Vagina (tissue), 2 donors: ENCODE data around the gene FMNL2. TPM values are rescaled to one million over a fixed set of nuclear protein-coding genes. Genes with fewer than 3 reads are reported as not detected.
"Not testable (repeated sequence)": the region's sequence is repeated elsewhere in the genome, so short reads cannot be mapped to it uniquely, and the experiment has no call there.

Source experiments
- DNase-seq, 2 donors: peaks; one replicate each; pipeline ENCODE4 v3.0.0-alpha.2; 2017; ENCODE audit errors: extremely low spot score in 2 of 2
- H3K27ac ChIP-seq: fragments of 200-600 bp; sonication (generic); one replicate; pipeline ENCODE4 v1.5.1; 2019
- H3K27me3 ChIP-seq: fragments of 200-600 bp; sonication (generic); one replicate; pipeline ENCODE4 v1.5.1; 2019
- H3K36me3 ChIP-seq, 2 donors: fragments of 200-600 bp; sonication (generic); one replicate each; pipeline ENCODE4 v1.5.1; 2017 to 2019
- H3K4me1 ChIP-seq: fragments of 200-600 bp; sonication (generic); one replicate; pipeline ENCODE4 v1.5.1; 2019
- H3K4me3 ChIP-seq, 2 donors: fragments of 200-600 bp; sonication (generic); 1 replicate in 1 of 2; 2 replicates in 1 of 2; pipeline ENCODE4 v1.5.1; 2016 to 2019
- H3K9me3 ChIP-seq: fragments of 200-600 bp; sonication (generic); one replicate; pipeline ENCODE4 v1.5.1; 2019
- POLR2A ChIP-seq, 2 donors: fragments of 450-650 bp; IDR thresholded peaks; one replicate each; pipeline ENCODE4 v1.6.1; 2017; ENCODE audit warnings: antibody characterized with exemption in 2 of 2, mild to moderate bottlenecking in 2 of 2, moderate library complexity in 2 of 2
- POLR2AphosphoS5 ChIP-seq, 2 donors: sonication (generic); formaldehyde crosslinking; IDR thresholded peaks; one replicate each; pipeline ENCODE4 v1.9.0; 2017; ENCODE audit warnings: antibody characterized with exemption in 2 of 2, mild to moderate bottlenecking in 2 of 2, low read depth in 1 of 2; ENCODE audit not compliant: insufficient read depth in 1 of 2
- intact Hi-C: fragments of 100-400 bp; cut with DNase I; formaldehyde crosslinking; loops from one replicate; pipeline ENCODE4 v1.15.1; 2023
- total RNA-seq: library from RNA; depleted of rRNA; stranded (reverse); fragments of >200 nt; gene quantifications from one replicate; pipeline ENCODE4 v1.2.3, GENCODE V29; 2016
- TF ChIP-seq, protein P1 (sequence below), 3 experiments: fragments of 450-650 bp in 2 of 3; fragments of 200-600 bp in 1 of 3; sonication (generic) in 1 of 3; IDR thresholded peaks; one replicate each; pipeline ENCODE4 v1.5.1; 2017 to 2019; ENCODE audit warnings: antibody characterized with exemption in 3 of 3, mild to moderate bottlenecking in 2 of 3, moderate library complexity in 2 of 3

Gene FMNL2
- total RNA-seq, 1 donor from 2014 or later = 35.4 TPM

DNA sequence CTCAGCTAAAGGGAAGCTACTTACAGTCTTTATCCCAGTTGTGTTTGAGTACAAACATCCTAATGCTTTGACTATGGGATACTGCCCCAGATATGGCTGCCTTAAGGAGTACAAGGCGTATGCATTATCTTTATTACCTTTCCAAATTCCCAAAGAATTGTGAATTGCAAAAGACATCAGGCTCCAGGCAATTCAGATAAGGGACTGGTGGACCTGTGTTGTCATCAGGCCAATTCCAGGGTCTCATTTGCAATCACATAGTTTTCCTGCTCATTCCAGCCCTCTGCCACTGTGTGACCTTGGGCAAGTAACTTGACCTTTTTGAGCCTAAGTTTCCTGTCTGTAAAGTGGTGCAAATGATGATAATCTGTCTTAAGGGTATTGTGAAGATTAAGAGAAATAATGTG, 137.5 kb downstream of the FMNL2 start:
- Histone ChIP-seq H3K27ac (no peak overlapping the region), H3K27me3 (no peaks in the 10 kb centered on the region), H3K4me3 (no peak overlapping the region), H3K9me3 (no peaks in the 10 kb centered on the region), H3K36me3 (no peaks in the 10 kb centered on the region), H3K4me1 (peaks cover 38% of the 10 kb centered on the region)
- TF ChIP-seq, protein P1, sequence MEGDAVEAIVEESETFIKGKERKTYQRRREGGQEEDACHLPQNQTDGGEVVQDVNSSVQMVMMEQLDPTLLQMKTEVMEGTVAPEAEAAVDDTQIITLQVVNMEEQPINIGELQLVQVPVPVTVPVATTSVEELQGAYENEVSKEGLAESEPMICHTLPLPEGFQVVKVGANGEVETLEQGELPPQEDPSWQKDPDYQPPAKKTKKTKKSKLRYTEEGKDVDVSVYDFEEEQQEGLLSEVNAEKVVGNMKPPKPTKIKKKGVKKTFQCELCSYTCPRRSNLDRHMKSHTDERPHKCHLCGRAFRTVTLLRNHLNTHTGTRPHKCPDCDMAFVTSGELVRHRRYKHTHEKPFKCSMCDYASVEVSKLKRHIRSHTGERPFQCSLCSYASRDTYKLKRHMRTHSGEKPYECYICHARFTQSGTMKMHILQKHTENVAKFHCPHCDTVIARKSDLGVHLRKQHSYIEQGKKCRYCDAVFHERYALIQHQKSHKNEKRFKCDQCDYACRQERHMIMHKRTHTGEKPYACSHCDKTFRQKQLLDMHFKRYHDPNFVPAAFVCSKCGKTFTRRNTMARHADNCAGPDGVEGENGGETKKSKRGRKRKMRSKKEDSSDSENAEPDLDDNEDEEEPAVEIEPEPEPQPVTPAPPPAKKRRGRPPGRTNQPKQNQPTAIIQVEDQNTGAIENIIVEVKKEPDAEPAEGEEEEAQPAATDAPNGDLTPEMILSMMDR (IDR thresholded peaks at IDR 0.05) = no peak
- TF ChIP-seq POLR2A (IDR thresholded peaks at IDR 0.05) (no peak), POLR2AphosphoS5 (IDR thresholded peaks at IDR 0.05; ENCODE audit: insufficient read depth in 1 of 2, low read depth in 1 of 2) (no peak)
- DNase-seq = no peak
- intact Hi-C loops = no loop called here

DNA sequence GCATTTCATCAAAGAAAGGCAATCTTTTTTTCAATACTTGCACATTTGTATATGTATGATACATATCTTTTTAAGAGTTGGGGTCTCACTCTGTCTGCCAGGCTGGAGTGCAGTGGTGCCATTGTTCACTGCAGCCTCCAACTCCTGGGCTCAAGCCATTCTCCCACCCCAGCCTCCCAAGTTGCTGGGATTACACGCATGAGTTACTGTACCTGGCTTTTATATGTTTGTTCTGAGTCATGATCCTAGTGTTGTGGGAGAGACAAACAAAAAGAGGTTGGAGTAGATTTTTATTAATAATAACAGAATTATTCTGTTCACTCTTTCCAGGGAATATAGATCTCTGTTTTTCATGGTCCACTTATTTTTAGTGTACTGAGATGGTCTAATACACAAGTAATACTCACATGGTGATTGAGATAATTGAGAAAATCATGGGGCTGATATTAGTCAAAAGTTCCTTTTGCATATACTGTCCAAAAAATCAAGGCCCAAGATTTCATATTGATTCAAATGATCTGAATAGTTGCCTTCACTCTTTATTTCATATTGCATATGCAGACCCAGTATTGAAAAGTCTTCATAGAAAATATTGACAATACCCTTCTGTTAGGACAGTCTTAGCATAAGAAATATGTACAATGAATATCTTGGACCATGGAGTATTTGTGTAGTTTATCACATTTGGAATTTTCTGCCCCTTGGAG, 138.3 kb downstream of the FMNL2 start:
- Histone ChIP-seq H3K27ac (no peak overlapping the region), H3K9me3 (no peaks in the 10 kb centered on the region), H3K4me1 (peaks cover 32% of the 10 kb centered on the region), H3K27me3 (no peaks in the 10 kb centered on the region), H3K4me3 (no peak overlapping the region), H3K36me3 (no peaks in the 10 kb centered on the region)
- intact Hi-C loops = no loop called here
- TF ChIP-seq POLR2AphosphoS5 (IDR thresholded peaks at IDR 0.05; ENCODE audit: insufficient read depth in 1 of 2, low read depth in 1 of 2) = no peak
- no peak for TF ChIP-seq POLR2A (IDR thresholded peaks at IDR 0.05)
- TF ChIP-seq, protein P1 (IDR thresholded peaks at IDR 0.05) = no peak
- no peak for DNase-seq

DNA sequence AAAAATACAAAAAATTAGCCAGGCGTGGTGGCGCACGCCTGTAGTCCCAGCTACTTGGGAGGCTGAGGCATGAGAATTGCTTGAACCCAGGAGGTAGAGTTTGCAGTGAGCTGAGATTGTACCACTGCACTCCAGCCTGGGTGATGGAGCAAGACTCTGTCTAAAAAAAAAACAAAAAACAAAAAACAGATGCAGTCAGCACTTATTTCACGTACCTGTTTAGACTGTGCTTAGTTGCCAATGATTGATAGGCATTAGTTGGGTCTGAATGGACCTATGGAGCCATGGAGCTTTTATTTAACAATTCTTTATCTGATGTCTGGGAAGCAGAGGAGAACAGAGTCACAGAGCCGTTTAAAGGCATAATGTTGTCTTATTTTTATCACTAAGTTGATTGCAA, 139.5 kb downstream of the FMNL2 start:
- DNase-seq, intact Hi-C loops, H3K27ac ChIP-seq, H3K36me3 ChIP-seq, H3K4me3 ChIP-seq, H3K9me3 ChIP-seq, H3K27me3 ChIP-seq: not testable (repeated sequence)
- H3K4me1 ChIP-seq = peaks cover 21% of the 10 kb centered on the region

DNA sequence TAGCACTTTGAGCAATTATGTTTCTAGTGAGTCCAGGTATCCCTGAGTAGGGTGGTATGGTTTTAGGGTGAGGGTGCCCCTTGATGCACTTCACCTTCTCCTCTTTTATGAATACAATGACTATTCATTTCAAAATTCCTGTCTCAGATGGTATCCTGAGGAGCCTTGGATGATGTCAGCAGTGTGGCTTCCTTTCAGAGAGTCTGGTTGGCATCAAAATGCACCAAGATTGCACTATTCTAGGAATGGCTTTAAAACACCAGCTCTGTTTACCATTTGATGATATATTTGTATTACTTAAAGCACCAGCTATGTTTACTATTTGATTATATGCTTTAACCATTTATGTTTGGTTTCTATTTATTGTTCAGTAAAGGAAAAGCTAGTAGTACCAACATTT, 141.0 kb downstream of the FMNL2 start:
- H3K27ac ChIP-seq = no peak overlapping the region
- no peaks in the 10 kb centered on the region for H3K36me3 ChIP-seq
- H3K9me3 ChIP-seq = no peaks in the 10 kb centered on the region
- H3K27me3 ChIP-seq = no peaks in the 10 kb centered on the region
- peaks cover 19% of the 10 kb centered on the region for H3K4me1 ChIP-seq
- no peak for TF ChIP-seq POLR2A (IDR thresholded peaks at IDR 0.05)
- TF ChIP-seq, protein P1 (IDR thresholded peaks at IDR 0.05) = no peak
- TF ChIP-seq POLR2AphosphoS5 (IDR thresholded peaks at IDR 0.05; ENCODE audit: insufficient read depth in 1 of 2, low read depth in 1 of 2) = no peak
- H3K4me3 ChIP-seq = no peak overlapping the region
- DNase-seq = no peak
- intact Hi-C loops = no loop called here

DNA sequence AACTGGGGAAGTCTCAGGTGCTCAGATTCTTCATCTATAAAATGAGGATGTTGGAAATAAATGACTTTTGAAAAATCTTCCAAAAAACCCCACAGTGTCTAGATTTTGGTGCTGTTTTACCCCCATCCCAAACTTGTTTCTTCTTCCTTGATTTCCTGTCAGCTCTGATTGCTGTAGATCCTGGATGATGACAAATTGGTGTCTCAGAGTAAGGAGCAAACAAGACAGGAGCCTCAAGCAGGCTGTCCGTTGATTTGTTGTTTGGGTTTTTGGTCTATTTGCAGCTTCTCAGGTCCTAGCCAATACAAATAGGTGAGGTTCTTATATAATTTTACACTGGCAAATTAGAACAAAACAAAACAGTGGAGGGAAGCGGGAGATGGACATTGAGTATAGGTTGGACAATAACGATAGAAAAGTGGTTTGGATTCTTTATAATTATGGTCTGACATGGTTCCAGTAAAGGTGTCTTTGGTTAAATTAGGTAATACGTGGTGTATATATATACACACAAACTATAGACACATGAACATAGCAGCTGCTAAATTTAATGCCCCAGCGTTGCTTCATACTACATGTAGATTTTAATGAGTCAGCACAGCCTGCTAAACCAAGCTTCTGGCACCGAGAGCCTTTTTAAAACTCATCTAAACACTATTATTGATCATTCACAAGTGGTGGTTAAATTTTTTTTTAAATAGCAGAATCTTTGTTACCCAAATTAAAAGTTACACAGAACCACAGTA, 142.5 kb downstream of the FMNL2 start:
- H3K36me3 ChIP-seq = no peaks in the 10 kb centered on the region
- peaks cover 10% of the 10 kb centered on the region for H3K4me1 ChIP-seq
- TF ChIP-seq POLR2A (IDR thresholded peaks at IDR 0.05) (no peak), POLR2AphosphoS5 (IDR thresholded peaks at IDR 0.05; ENCODE audit: insufficient read depth in 1 of 2, low read depth in 1 of 2) (no peak)
- TF ChIP-seq, protein P1 (IDR thresholded peaks at IDR 0.05) = no peak
- no peaks in the 10 kb centered on the region for H3K9me3 ChIP-seq
- H3K4me3 ChIP-seq = no peak overlapping the region
- no peaks in the 10 kb centered on the region for H3K27me3 ChIP-seq
- no peak overlapping the region for H3K27ac ChIP-seq
- intact Hi-C loops = no loop called here
- no peak for DNase-seq
